Measurements from ENCODE around the gene SNRPD3.
"Not testable (repeated sequence)": the region's sequence is repeated elsewhere in the genome, so short reads cannot be mapped to it uniquely, and the experiment has no call there.

GRCh38 chr22:24530968-24531367 lies 24.8 kb upstream of the SNRPD3 start:
- not testable (repeated sequence) for TF ChIP-seq POLR2A, CTCF (IDR thresholded peaks at IDR 0.05)
